GM18873 (cell line): ENCODE results near the gene TTC8.
"Not testable (repeated sequence)": the region's sequence is repeated elsewhere in the genome, so short reads cannot be mapped to it uniquely, and the experiment has no call there.

Experiments used
- ATAC-seq: cut with Tn5 transposase; IDR thresholded peaks from one replicate; pipeline ENCODE4 v1.9.1; 2021; ENCODE audit warnings: mild to moderate bottlenecking, moderate library complexity, moderate number of reproducible peaks; ENCODE audit not compliant: unreplicated experiment, low FRiP score

TTC8 gene

GRCh38 chr14:88821888-88822287 lies 2.6 kb upstream of the TTC8 start:
- no peak for ATAC-seq

DNA sequence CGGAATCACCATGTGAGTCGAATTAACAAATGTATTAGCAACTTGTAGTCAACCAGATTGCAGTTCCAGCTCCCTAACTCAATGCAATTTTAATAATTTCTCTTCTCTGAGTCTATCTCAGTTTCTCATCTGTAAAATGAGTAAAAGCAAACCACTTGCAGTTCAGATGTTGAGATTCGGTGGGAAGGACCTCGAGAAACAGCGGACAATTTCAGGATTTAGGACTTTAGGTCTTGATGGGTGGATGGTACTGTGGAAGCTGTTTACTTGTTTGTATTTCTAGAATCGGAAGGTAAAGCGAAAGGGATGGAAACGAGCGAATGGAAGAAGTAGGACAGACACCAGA lies 510 bp upstream of the TTC8 start:
- no peak for ATAC-seq

DNA sequence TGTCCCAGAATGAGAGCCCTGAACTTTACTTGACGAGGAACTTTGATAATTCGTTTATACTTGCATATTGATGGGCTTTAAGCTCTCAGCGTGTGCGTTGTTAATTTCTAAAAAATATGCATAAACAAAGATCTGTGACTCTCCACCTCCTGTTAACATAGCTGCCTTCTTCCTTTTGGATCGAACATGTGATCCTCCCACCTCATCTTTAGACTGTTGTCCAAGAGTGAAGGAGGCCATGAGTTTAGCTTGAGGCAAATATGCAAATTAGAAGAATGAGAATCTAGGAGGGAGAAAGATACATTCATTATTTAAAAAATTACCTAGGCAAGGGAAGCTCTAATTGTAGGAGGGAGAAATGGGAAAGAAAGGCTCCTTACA lies 617 bp downstream of the TTC8 start:
- ATAC-seq: no peak

- ATAC-seq: no peak
These were observed 1.1 kb downstream of the TTC8 start for GRCh38 chr14:88825503-88825902.

DNA sequence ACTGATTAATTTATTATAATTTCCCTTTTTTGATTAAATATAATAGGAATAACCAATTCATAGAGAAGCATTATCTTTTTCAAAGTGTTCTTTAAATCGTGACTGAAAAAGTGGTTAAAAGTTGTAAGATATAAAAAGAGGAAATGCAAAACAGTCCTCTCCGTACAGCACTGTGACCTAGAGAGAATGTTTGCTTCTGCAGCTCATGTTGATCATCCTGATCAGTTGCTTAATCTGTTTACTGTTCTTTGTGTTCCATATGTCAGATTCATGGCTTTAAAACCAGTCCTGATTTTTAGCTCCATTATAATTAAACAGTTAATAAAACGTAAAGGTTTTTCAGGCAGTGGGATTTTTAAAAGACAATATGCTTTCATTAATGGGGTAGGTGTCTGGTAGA lies 4.7 kb downstream of the TTC8 start:
- ATAC-seq: no peak

GRCh38 chr14:88829685-88830302 lies 5.3 kb downstream of the TTC8 start:
- no peak for ATAC-seq

- no peak for ATAC-seq
These were observed 6.8 kb downstream of the TTC8 start for GRCh38 chr14:88831284-88831683.

DNA sequence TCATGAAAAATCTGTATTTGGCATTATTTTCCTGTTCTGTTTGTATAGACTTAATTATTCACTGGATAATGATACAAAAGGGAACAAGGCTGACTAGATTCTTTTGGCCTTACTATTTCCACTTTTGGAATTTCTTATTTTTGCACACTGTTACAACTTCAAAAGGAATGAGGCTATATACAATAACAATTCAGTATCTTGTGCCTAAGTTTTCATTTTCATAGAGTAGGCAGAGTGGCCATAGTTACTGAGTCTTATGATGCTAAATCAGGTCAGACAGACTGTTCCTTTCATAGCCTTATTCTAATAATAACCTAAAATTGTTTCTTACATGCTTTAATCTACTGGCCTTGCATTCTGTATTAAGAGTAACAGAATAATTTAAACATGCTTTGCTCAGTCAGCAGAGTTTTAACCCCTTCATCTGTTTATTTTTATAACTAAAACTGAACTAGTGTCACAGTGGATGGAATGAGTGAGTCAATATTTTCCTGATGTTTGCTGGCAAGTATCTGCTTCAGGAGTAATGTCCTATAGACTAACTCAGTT lies 10.5 kb downstream of the TTC8 start:
- ATAC-seq: no peak

DNA sequence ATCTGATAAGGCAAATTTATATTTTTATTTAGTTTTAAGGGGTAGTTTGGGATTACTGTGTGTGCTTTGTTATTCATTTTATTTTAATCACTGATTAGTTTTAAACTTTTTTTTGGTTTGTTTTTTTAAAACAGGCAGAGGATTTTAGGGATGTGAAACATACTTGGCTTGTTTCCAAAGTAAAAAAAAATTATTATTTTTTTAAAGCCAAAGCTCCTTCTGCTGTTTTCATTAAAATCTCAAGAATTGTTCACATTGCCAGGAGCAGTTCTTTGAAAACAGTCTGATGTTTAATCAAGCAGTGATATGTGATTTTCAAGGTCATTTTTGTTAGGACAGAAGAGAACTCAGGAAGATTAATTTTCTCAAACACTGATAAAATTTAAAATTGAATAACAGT lies 11.2 kb downstream of the TTC8 start:
- ATAC-seq: no peak

DNA sequence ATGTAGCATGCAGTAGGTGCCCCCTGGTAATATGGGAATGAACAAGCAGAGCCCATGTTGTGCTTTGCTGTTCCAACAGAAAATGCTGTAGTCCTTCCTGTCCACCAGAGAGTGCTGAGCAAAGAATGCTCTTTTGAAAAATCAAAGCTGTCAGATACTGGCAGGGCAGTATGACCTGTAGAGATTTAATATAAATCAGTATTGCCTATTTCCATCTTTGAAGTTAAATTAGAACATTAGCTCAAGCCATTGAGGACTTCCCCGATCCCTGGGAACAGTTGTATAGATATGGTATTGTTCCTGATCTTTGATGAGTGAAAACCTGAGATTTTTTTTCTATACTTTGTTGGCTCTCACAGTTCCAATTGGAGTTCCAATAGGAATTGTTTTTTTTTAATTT lies 13.0 kb downstream of the TTC8 start:
- ATAC-seq: no peak

GRCh38 chr14:88838015-88838414 lies 13.6 kb downstream of the TTC8 start:
- ATAC-seq: no peak

DNA sequence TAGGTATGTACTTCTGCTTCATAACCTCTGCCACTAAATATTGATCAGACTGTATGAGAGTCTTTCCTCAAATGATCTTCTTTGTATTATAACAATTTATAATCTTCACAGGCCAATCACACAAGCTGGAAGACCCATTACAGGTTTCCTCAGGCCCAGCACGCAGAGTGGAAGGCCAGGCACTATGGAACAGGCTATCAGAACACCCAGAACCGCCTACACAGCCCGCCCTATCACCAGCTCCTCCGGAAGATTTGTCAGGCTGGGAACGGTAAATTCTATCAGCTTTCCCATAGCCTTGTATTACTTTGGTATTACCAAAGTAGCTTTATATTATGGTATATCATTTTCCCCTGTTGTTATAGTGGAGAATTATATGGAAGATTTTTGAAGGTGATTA lies 16.5 kb downstream of the TTC8 start:
- ATAC-seq: no peak

DNA sequence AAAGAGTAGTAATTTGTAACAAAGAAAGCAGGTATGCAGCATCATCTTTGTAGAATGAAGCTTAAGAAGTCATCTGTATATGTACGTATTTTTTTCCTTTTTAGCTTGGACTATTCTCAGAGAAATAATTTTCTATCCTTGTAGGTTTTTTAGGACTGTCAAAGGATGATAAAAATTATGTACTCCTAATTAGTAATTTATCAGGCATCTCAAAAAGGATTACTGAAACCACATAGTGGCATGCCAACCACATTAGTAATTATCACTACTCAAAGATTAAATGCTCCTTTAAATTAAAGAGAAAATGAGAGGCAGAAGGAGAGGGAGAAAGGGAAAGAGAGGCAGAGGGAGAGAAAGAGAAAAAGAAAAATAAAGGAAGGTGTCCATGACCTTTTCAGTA lies 17.3 kb downstream of the TTC8 start:
- ATAC-seq: no peak

DNA sequence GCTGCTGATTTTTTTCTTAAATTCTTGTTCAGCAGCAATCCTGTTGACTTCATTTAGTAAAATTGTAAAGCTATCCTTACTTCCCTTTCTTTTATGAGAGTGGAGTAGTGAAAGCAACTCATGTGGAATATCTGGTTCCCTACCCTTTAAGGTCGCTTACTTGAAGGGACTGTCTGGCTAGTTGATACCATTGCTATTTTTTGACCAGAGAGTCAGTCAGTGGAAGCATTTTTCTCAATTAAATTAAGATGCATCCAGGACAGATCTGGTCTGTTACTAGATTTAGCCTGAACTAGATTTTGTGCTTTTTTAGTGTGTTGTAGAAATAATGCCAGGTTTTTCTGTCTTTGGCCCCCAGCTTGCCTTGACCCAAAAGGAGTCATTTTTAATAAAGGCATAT lies 18.0 kb downstream of the TTC8 start:
- no peak for ATAC-seq

GRCh38 chr14:88844980-88845491 lies 20.6 kb downstream of the TTC8 start:
- no peak for ATAC-seq

GRCh38 chr14:88848571-88848970 lies 24.1 kb downstream of the TTC8 start:
- no peak for ATAC-seq

- no peak for ATAC-seq
These were observed 25.3 kb downstream of the TTC8 start for GRCh38 chr14:88849716-88850115.

DNA sequence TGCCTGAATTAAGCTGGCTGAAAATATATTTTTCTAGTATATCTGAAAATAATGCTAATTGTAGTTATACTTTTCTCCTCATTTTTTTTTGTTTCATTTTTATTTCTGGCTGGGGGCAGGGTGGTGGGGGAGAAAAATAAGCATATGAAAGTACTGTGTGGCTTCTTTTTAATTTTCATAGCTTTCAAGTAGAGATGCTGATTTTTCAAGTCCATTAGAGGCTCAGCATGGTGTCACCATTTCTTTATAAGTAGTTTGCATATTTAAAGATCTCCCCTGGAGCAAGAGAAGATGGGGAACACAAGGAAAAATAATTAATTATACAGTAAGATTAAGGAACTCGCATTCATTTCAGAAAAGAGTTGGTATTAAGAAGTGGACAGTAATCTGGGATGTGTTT lies 27.1 kb downstream of the TTC8 start:
- ATAC-seq: no peak

DNA sequence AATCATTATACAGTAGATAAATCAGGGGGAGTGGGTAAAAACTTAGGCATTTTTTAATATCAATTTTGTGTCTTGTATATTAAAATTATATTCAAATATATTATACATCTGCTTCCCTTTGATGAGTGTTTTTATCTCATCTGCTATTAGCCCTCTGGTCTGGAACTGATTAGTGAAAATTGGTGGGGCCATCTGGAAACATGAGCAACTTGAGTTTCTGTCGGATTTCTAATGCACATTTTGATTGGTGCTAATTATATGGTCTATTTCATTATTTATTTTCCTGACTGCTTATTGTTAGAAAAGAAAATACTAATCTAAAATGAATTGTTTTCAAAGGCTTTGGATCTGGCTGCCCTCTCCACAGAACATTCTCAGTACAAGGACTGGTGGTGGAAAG lies 28.2 kb downstream of the TTC8 start:
- ATAC-seq: no peak

DNA sequence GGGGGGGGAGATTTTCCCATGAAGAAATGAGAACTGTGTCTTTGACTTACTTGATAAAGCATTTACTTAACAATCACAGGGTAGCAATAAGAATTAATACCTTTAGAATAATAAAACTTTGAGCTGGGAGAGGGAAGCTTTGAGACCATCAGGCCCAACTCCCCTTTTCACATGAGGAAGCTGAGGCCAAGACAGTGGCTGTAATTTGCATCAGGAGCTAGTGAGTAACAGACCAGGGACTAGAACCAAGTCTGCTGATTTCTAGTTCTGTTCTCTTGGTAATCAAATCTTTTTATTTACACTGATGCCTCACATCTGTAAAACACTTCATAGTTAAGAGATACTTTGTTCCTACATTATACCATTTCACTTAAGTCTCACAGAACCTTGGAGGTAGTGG lies 28.7 kb downstream of the TTC8 start:
- no peak for ATAC-seq

GRCh38 chr14:88856786-88857366 lies 32.4 kb downstream of the TTC8 start:
- ATAC-seq: no peak

DNA sequence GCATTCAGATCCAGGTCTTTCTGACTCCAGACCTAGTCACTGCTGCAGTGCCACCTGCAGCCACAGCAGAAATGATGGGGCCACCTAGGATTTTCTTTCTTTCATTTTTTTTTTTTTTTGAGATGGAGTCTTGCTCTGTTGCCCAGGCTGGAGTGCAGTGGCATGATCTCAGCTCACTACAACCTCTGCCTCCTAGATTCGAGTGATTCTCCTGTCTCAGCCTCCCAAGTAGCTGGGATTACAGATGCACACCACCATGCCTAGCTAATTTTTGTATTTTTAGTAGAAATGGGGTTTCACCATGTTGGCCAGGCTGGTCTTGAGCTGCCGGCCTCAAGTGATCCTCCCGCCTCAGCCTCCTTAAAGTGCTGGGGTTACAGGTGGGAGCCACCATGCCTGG lies 33.4 kb downstream of the TTC8 start:
- not testable (repeated sequence) for ATAC-seq
